OCI-LY7 (cell line): Measurements from ENCODE around the gene DGKZ. TPM values are rescaled to one million over a fixed set of nuclear protein-coding genes. Genes with fewer than 3 reads are reported as not detected.
A peak's percentile ranks its signal among the peaks of the same experiment; 100 is the strongest.

Experiments
- BruUV-seq: library from RNA; stranded (reverse); fragments of 400-500 nt; replicated peaks from 2 replicates; lab custom pipeline; 2021; lab: Mats Ljungman, UMichigan
- CTCF ChIA-PET: fragments of 300-600 bp; sonication (Branson Sonifier 250); formaldehyde crosslinking; loops from one replicate; lab custom pipeline; 2022; ENCODE audit warnings: antibody characterized with exemption; ENCODE audit not compliant: unreplicated experiment; lab: Charles Lee
- POLR2A ChIA-PET: fragments of 300-600 bp; sonication (Branson Sonifier 250); formaldehyde crosslinking; loops from one replicate; lab custom pipeline; 2022; ENCODE audit warnings: antibody characterized with exemption; lab: Charles Lee
- DNase-seq: peaks from one replicate; pipeline ENCODE4 v3.0.0-alpha.2; 2015; ENCODE audit warnings: low spot score
- H2AFZ ChIP-seq: fragments of 200-600 bp; sonication (generic), shearing (Covaris generic); 2 replicates; pipeline ENCODE4 v1.6.1; 2014; ENCODE audit warnings: mild to moderate bottlenecking, antibody characterized with exemption, low read length, moderate library complexity
- H3K27ac ChIP-seq: fragments of 200-600 bp; sonication (generic); 2 replicates; pipeline ENCODE4 v1.5.1; 2014; ENCODE audit warnings: mixed run types, low read depth, mild to moderate bottlenecking, moderate library complexity, low read length, inconsistent platforms; ENCODE audit not compliant: poor library complexity, severe bottlenecking
- H3K36me3 ChIP-seq: fragments of 200-600 bp; sonication (generic); 2 replicates; pipeline ENCODE4 v1.6.1; 2014; ENCODE audit warnings: mild to moderate bottlenecking, antibody characterized with exemption, low read length, moderate library complexity, mixed read lengths; ENCODE audit not compliant: insufficient read depth
- H3K4me1 ChIP-seq: fragments of 200-600 bp; sonication (generic); 2 replicates; pipeline ENCODE4 v1.5.1; 2014; ENCODE audit warnings: mild to moderate bottlenecking, low read length; ENCODE audit not compliant: insufficient read depth, poor library complexity, severe bottlenecking
- H3K4me2 ChIP-seq: fragments of 200-600 bp; sonication (generic); 2 replicates; pipeline ENCODE4 v1.6.1; 2014; ENCODE audit warnings: mild to moderate bottlenecking, low read length
- H3K4me3 ChIP-seq: fragments of 200-600 bp; sonication (generic); 2 replicates; pipeline ENCODE4 v1.5.1; 2014; ENCODE audit warnings: mild to moderate bottlenecking, low read depth, low read length; ENCODE audit not compliant: poor library complexity, severe bottlenecking
- H3K79me2 ChIP-seq: fragments of 200-600 bp; sonication (generic); 2 replicates; pipeline ENCODE4 v1.6.1; 2016; ENCODE audit warnings: low read depth, mild to moderate bottlenecking, low read length, moderate library complexity, mixed read lengths; ENCODE audit not compliant: insufficient read depth
- H3K9me2 ChIP-seq: fragments of 200-600 bp; sonication (generic); 2 replicates; pipeline ENCODE4 v1.6.1; 2016; ENCODE audit warnings: mild to moderate bottlenecking, low read length, mixed read lengths; ENCODE audit not compliant: insufficient read depth
- H3K9me3 ChIP-seq: fragments of 200-600 bp; sonication (generic); 2 replicates; pipeline ENCODE4 v1.6.1; 2014; ENCODE audit warnings: mild to moderate bottlenecking, mixed run types, low read length, mixed read lengths
- H4K20me1 ChIP-seq: fragments of 200-600 bp; sonication (generic); 2 replicates; pipeline ENCODE4 v1.6.1; 2014; ENCODE audit warnings: mild to moderate bottlenecking, antibody characterized with exemption, low read length, moderate library complexity, mixed read lengths; ENCODE audit not compliant: insufficient read depth
- CTCF ChIP-seq: fragments of 200-600 bp; sonication (generic); conservative IDR thresholded peaks from 2 replicates; pipeline ENCODE4 v1.5.1; 2014; ENCODE audit warnings: mild to moderate bottlenecking, antibody characterized with exemption, low read length, moderate library complexity, mixed read lengths
- EZH2phosphoT487 ChIP-seq: fragments of 200-600 bp; sonication (generic); IDR thresholded peaks from 2 replicates; pipeline ENCODE4 v1.6.1; 2018; ENCODE audit warnings: low read depth, borderline replicate concordance, mild to moderate bottlenecking, mixed run types, antibody characterized with exemption, low read length, moderate library complexity, mixed read lengths
- intact Hi-C: fragments of 100-400 bp; cut with micrococcal nuclease; formaldehyde crosslinking; loops from one replicate; pipeline ENCODE4 v1.10.0; 2022; ENCODE audit not compliant: unreplicated experiment
- total RNA-seq, 2 experiments: library from RNA; depleted of rRNA in 1 of 2; stranded (reverse); fragments of >200 nt in 1 of 2; shearing (Covaris generic) in 1 of 2; gene quantifications; 2 replicates each; pipeline ENCODE4 v1.2.3, GENCODE V29; 2014 to 2022

DGKZ gene
- total RNA-seq, 2 experiments from 2014 or later: 134 to 141 TPM

GRCh38 chr11:46363455-46364005, 16.3 kb downstream of the DGKZ start:
- Histone ChIP-seq H3K9me3 (no peaks in the 10 kb centered on the region), H3K4me1 (peaks cover 33% of the 10 kb centered on the region), H4K20me1 (peaks cover 6% of the 10 kb centered on the region; the same call in 1 of the 2 replicates), H2AFZ (no peak overlapping the region), H3K36me3 (peaks cover 29% of the 10 kb centered on the region), H3K4me3 (no peak overlapping the region), H3K4me2 (peak overlapping the region; percentile 94; the same call in 1 of the 2 replicates), H3K79me2 (peaks cover 34% of the 10 kb centered on the region), H3K9me2 (no peaks in the 10 kb centered on the region), H3K27ac (no peak overlapping the region)
- ChIA-PET POLR2A (interaction anchor here (2.6 kb wide), 1 partner anchor 11 kb away, joined by 14 read pairs; no protein-coding TSS in a partner anchor), CTCF (interaction anchor here (0.8 kb wide), 1 partner anchor 11 kb away, joined by 6 read pairs; no protein-coding TSS in a partner anchor)
- TF ChIP-seq CTCF (no peak), EZH2phosphoT487 (no peak)
- intact Hi-C loops: no loop called here
- no peak for DNase-seq
- BruUV-seq: no TSS peak

DNA sequence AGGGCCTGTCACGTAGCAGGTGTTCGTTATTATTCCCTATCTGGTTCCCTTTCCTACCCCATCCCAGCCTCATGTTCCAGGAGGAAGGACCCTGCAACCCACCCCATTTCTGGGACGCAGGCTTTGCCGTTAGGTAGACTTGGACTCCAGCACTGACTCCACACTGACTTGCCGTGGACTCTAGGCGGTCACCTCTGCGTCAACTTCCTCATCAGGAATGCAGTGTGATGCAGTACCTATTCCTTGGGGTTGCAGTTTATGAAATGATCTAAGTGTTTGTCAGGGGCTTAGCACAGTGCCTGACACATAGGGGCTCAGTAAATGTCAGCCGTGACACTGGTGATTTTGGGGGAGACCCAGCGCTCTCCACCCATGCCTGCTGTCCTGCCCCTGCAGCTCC, 16.8 kb downstream of the DGKZ start:
- ChIA-PET CTCF (interaction anchor here (0.8 kb wide), 1 partner anchor 12 kb away, joined by 6 read pairs; no protein-coding TSS in a partner anchor), POLR2A (no interaction called here)
- intact Hi-C loops: no loop called here
- no peak overlapping the region for H3K27ac ChIP-seq
- no peak overlapping the region for H2AFZ ChIP-seq
- no peak overlapping the region for H3K4me3 ChIP-seq
- H3K9me2 ChIP-seq: no peaks in the 10 kb centered on the region
- peaks cover 8% of the 10 kb centered on the region; the same call in 1 of the 2 replicates for H4K20me1 ChIP-seq
- no peak for DNase-seq
- peaks cover 33% of the 10 kb centered on the region for H3K4me1 ChIP-seq
- TF ChIP-seq EZH2phosphoT487 (no peak), CTCF (no peak)
- BruUV-seq: no TSS peak
- H3K9me3 ChIP-seq: no peaks in the 10 kb centered on the region
- no peak overlapping the region for H3K4me2 ChIP-seq
- H3K79me2 ChIP-seq: peaks cover 32% of the 10 kb centered on the region
- H3K36me3 ChIP-seq: peaks cover 34% of the 10 kb centered on the region

DNA sequence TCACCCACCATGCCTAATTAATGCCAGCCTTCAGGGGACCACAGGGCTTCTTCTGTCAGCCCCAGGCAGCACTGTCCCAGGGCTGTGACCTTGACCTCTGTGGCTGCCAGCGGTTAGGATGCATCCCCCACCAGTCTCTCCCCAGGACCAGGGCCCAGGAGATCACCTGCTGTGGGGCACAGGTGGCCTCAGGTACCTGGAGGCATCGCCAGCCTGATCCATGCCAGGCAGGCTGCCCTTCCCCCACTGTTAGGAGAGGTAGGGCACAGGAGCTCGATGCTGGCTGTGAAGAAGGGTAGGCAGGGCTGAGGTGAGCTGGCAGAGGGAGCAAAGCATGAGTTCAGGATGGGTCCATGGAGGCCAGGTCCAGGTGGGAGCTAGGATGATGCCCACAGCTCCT, 17.5 kb downstream of the DGKZ start:
- Histone ChIP-seq H3K9me3 (no peaks in the 10 kb centered on the region), H4K20me1 (peaks cover 8% of the 10 kb centered on the region; the same call in 1 of the 2 replicates), H3K79me2 (peaks cover 31% of the 10 kb centered on the region), H3K9me2 (no peaks in the 10 kb centered on the region), H3K36me3 (peaks cover 41% of the 10 kb centered on the region), H3K4me2 (no peak overlapping the region), H3K4me3 (no peak overlapping the region), H3K27ac (no peak overlapping the region), H2AFZ (no peak overlapping the region), H3K4me1 (peaks cover 32% of the 10 kb centered on the region)
- BruUV-seq: no TSS peak
- POLR2A ChIA-PET: interaction anchor here (0.5 to 0.8 kb wide), 2 partner anchors 15 to 850 kb away, joined by 3 read pairs; partner anchors contain the start of gene DDB2
- intact Hi-C loops: no loop called here
- CTCF ChIA-PET: interaction anchor here (0.7 kb wide), 1 partner anchor 15 kb away, joined by 3 read pairs; no protein-coding TSS in a partner anchor
- no peak for DNase-seq
- TF ChIP-seq EZH2phosphoT487 (no peak), CTCF (no peak)
